Osteocyte (in vitro differentiated cells): Measurements from ENCODE around the gene NAGS. TPM values are rescaled to one million over a fixed set of nuclear protein-coding genes. Genes with fewer than 3 reads are reported as not detected.

ENCODE experiments used
- DNase-seq: peaks from one replicate; pipeline ENCODE4 v3.0.0; 2021; ENCODE audit warnings: mixed read lengths; ENCODE audit not compliant: unreplicated experiment; ENCODE audit errors: extremely low spot score
- H3K27ac Mint-ChIP-seq: one replicate; pipeline ENCODE4 v1.8.0; 2021; ENCODE audit warnings: mild to moderate bottlenecking, mixed read lengths; ENCODE audit not compliant: unreplicated experiment
- H3K27me3 Mint-ChIP-seq: one replicate; pipeline ENCODE4 v1.8.0; 2021; ENCODE audit warnings: mixed read lengths; ENCODE audit not compliant: unreplicated experiment
- H3K36me3 Mint-ChIP-seq: one replicate; pipeline ENCODE4 v1.8.0; 2021; ENCODE audit warnings: mixed read lengths; ENCODE audit not compliant: unreplicated experiment
- H3K4me1 Mint-ChIP-seq: one replicate; pipeline ENCODE4 v1.8.0; 2021; ENCODE audit warnings: mixed read lengths; ENCODE audit not compliant: unreplicated experiment
- H3K4me3 Mint-ChIP-seq: one replicate; pipeline ENCODE4 v1.8.0; 2021; ENCODE audit warnings: mild to moderate bottlenecking, moderate library complexity, mixed read lengths; ENCODE audit not compliant: unreplicated experiment
- H3K9me3 Mint-ChIP-seq: one replicate; pipeline ENCODE4 v1.8.0; 2021; ENCODE audit warnings: mixed read lengths; ENCODE audit not compliant: unreplicated experiment
- CTCF ChIP-seq: fragments of 200-600 bp; sonication (generic); IDR thresholded peaks from 2 replicates; pipeline ENCODE4 v1.5.0; 2021; ENCODE audit warnings: antibody characterized with exemption, mild to moderate bottlenecking, moderate library complexity
- total RNA-seq: library from RNA; stranded (reverse); gene quantifications from 2 replicates; pipeline ENCODE4 v1.2.1, GENCODE V29; 2021

The NAGS gene
- total RNA-seq, 1 donor from 2014 or later, result 0.78 TPM

- Mint-ChIP-seq H3K27me3 (peaks cover 70% of the 10 kb centered on the region), H3K9me3 (no peaks in the 10 kb centered on the region), H3K27ac (no peak overlapping the region), H3K4me3 (no peak overlapping the region), H3K4me1 (peaks cover 4% of the 10 kb centered on the region), H3K36me3 (no peaks in the 10 kb centered on the region)
- DNase-seq, result no peak
- no peak for TF ChIP-seq CTCF
Measured at GRCh38 chr17:43979671-43980070, 24.8 kb upstream of the NAGS start.

- TF ChIP-seq CTCF, result no peak
- H3K36me3 Mint-ChIP-seq, result no peaks in the 10 kb centered on the region
- peaks cover 73% of the 10 kb centered on the region for H3K27me3 Mint-ChIP-seq
- DNase-seq, result no peak
- H3K4me3 Mint-ChIP-seq, result no peak overlapping the region
- H3K27ac Mint-ChIP-seq, result no peak overlapping the region
- peaks cover 4% of the 10 kb centered on the region for H3K4me1 Mint-ChIP-seq
- no peaks in the 10 kb centered on the region for H3K9me3 Mint-ChIP-seq
Measured at GRCh38 chr17:43982171-43982570, 22.3 kb upstream of the NAGS start.

- no peak for TF ChIP-seq CTCF
- H3K9me3 Mint-ChIP-seq, result no peaks in the 10 kb centered on the region
- peaks cover 4% of the 10 kb centered on the region for H3K4me1 Mint-ChIP-seq
- peak overlapping the region; percentile 48 for H3K4me3 Mint-ChIP-seq
- peaks cover 73% of the 10 kb centered on the region for H3K27me3 Mint-ChIP-seq
- no peak for DNase-seq
- H3K36me3 Mint-ChIP-seq, result no peaks in the 10 kb centered on the region
- no peak overlapping the region for H3K27ac Mint-ChIP-seq
Measured at GRCh38 chr17:43983196-43983514, 21.3 kb upstream of the NAGS start.

- H3K4me1 Mint-ChIP-seq, result peaks cover 4% of the 10 kb centered on the region
- H3K9me3 Mint-ChIP-seq, result no peaks in the 10 kb centered on the region
- H3K27ac Mint-ChIP-seq, result no peak overlapping the region
- H3K36me3 Mint-ChIP-seq, result no peaks in the 10 kb centered on the region
- peak; percentile 40 for TF ChIP-seq CTCF
- peak overlapping the region; percentile 55 for H3K4me3 Mint-ChIP-seq
- peaks cover 70% of the 10 kb centered on the region for H3K27me3 Mint-ChIP-seq
- no peak for DNase-seq
Measured at GRCh38 chr17:43983515-43984411, 20.7 kb upstream of the NAGS start.

GRCh38 chr17:43984521-43984920 lies 19.9 kb upstream of the NAGS start:
- TF ChIP-seq CTCF, result no peak
- H3K27me3 Mint-ChIP-seq, result peaks cover 63% of the 10 kb centered on the region
- no peak overlapping the region for H3K27ac Mint-ChIP-seq
- H3K9me3 Mint-ChIP-seq, result no peaks in the 10 kb centered on the region
- no peaks in the 10 kb centered on the region for H3K36me3 Mint-ChIP-seq
- peak overlapping the region; percentile 55 for H3K4me3 Mint-ChIP-seq
- H3K4me1 Mint-ChIP-seq, result peaks cover 4% of the 10 kb centered on the region
- DNase-seq, result no peak
